Esophagus (tissue), 2 donors: ENCODE measurements around the gene PRRC1. TPM values are rescaled to one million over a fixed set of nuclear protein-coding genes. Genes with fewer than 3 reads are reported as not detected.

Experiments
- H3K27ac ChIP-seq, 2 donors: one replicate each; pipeline ENCODE4 v1.5.1; 2013; ENCODE audit warnings: low read depth in 2 of 2, mild to moderate bottlenecking in 2 of 2, inconsistent platforms in 1 of 2, low read length in 1 of 2, moderate library complexity in 1 of 2
- H3K27me3 ChIP-seq, 2 donors: one replicate each; pipeline ENCODE4 v1.6.1; 2013; ENCODE audit warnings: low read length in 2 of 2, control low read depth in 1 of 2, mild to moderate bottlenecking in 1 of 2; ENCODE audit not compliant: insufficient read depth in 2 of 2, control insufficient read depth in 1 of 2
- H3K36me3 ChIP-seq, 2 donors: one replicate each; pipeline ENCODE4 v1.6.1; 2013; ENCODE audit warnings: low read length in 1 of 2; ENCODE audit not compliant: control insufficient read depth in 2 of 2, insufficient read depth in 2 of 2
- H3K4me1 ChIP-seq, 2 donors: one replicate each; pipeline ENCODE4 v1.6.1; 2013; ENCODE audit warnings: low read length in 1 of 2; ENCODE audit not compliant: control insufficient read depth in 2 of 2, insufficient read depth in 2 of 2
- H3K4me3 ChIP-seq, 2 donors: one replicate each; pipeline ENCODE4 v1.5.1; 2013; ENCODE audit warnings: low read length in 2 of 2, mild to moderate bottlenecking in 2 of 2, low read depth in 1 of 2, moderate library complexity in 1 of 2
- H3K9me3 ChIP-seq, 2 donors: one replicate each; pipeline ENCODE4 v1.6.1; 2013; ENCODE audit warnings: mild to moderate bottlenecking in 2 of 2, low read depth in 1 of 2, low read length in 1 of 2, moderate library complexity in 1 of 2; ENCODE audit not compliant: control insufficient read depth in 2 of 2, insufficient read depth in 1 of 2
- whole genome bisulfite sequencing, 2 donors: extraction: QIAGEN DNeasy Blood & Tissue Kit; methylation state at CpG; one replicate each; pipeline ENCODE4 v1.1.7; 2013; 5-methylcytosine and 5-hydroxymethylcytosine counted together
- polyA plus RNA-seq, 2 donors: library from polyadenylated mRNA; stranded (reverse); fragments of 200-250 nt; gene quantifications; one replicate each; pipeline ENCODE4 v1.2.3, GENCODE V29; 2013
- donor health status: healthy with polysubstance abuse.
- donor health status: Bipolar disorder and iron deficiency.

PRRC1 gene
- polyA plus RNA-seq: 10 to 100 TPM; 16.7 to 22.2 TPM

DNA sequence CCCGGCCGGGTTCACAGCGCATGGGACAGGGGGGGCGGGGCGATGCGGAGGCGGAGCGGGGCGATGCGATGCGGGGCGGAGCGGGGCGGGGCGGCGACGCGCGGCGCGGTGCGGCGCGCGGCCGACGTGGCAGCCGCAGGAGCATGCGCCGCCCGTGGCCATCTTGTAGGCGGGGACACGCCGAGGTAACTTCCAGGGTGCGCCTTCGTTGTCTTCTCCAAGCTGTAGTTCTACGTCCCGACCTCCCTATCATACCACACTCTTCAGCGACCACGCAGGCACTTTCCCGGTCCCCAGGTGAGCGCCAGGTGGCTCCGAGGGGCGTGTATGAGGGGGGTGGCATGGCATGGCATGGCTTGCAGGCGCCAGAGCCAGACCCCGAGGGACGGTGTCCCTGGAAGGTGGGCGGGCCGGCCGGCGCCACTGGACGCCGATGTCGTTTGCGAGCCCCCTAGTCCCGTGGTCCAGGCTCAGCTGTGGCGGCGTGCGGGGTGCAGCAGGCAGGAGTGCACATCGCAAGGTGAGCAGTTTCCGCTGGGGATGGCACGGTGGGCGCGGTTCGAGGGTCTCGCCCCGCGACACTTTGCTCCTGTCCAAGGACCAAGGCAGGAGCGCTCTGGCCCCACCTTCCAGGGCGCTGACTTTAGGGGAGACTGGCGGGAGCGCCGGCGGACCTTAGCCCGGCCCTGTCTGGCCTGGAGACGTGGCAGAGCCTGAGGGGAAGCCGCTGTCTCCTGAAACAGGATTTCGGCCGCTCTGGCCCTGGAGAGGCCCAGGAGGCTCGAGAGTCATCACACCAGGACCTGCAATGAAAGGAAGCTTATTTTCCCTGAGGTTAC lies at the start of gene PRRC1:
Gene PRRC1 (plus strand): TSS at position 161 of the 839 bp plus-strand sequence. CDS start 5,840 bp downstream, outside the sequence.
- Histone ChIP-seq H3K27ac (peak within 1 kb of the TSS; percentile 83 to 90), H3K27me3 (no peaks in the 10 kb centered on the region), H3K4me1 (no peaks in the 10 kb centered on the region), H3K4me3 (peak within 1 kb of the TSS; percentile 99 to 100), H3K9me3 (no peaks in the 10 kb centered on the region), H3K36me3 (peaks cover 2 to 3% of the 10 kb centered on the region in 2 donors)
- 0% methylated on average over 58 to 80 of the region's 80 CpGs for WGBS, 2 donors

DNA sequence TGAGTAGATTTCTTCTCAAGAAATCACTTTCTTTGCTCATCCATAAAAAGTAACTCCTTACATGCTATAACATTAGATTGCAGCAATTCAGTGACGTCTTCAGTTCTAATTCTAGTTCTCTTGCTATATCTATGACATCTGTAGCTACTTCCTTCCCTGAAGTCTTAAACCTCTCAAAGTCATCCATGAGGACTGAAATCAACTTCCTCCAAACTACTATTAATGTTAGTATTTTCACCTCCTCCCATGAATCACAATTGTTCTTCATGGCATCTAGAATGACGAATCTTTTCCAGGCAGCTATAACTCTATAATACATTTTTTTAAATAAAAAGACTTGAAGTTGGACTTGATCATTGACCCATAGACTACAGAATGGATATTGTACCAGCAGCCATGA lies 46.2 kb upstream of the PRRC1 start:
- WGBS, 2 donors: 61 to 72% methylated on average over 2 of the region's 2 CpGs
- Histone ChIP-seq H3K4me3 (no peak overlapping the region), H3K4me1 (no peaks in the 10 kb centered on the region), H3K36me3 (no peaks in the 10 kb centered on the region), H3K27ac (no peak overlapping the region), H3K27me3 (no peaks in the 10 kb centered on the region), H3K9me3 (no peaks in the 10 kb centered on the region)

DNA sequence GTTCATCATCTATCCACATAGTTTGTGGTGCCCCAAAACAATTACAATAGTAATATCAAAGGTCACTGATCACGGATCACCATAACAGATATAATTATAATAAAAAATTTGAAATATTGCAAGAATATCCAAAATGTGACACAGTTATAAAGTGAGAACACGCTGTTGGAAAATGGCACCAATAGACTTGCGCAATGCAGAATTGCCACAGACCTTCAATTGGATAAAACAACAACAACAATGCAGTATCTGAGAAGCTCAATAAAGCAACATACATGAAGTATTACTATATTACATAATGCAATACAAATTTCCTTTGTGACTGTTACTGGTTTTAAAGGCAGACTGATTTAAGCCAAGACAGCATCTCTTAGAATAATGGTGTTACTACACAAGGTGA lies 44.7 kb upstream of the PRRC1 start:
- Histone ChIP-seq H3K36me3 (no peaks in the 10 kb centered on the region), H3K27ac (no peak overlapping the region), H3K4me1 (no peaks in the 10 kb centered on the region), H3K4me3 (no peak overlapping the region), H3K27me3 (no peaks in the 10 kb centered on the region), H3K9me3 (no peaks in the 10 kb centered on the region)
- WGBS, 2 donors: 94 to 95% methylated on average over 3 of the region's 3 CpGs

DNA sequence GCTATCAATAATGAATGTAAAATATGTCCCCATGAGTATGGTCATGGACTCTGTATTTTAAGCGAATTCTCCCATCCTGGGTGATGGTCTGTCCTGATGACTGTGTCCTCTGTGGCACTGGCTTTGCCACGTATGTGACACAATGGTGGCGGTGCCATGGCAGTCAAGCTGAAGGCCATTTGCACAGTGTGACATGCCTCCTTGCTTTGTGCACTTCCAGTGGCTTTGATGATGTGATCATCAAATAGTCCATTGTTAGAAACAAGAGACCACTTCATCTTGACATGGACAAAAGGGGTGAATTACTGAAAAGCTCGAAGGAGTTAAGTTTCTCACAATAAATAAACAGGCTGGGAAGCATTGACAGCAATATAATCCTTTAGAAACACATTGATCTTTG lies 31.0 kb upstream of the PRRC1 start:
- Histone ChIP-seq H3K4me3 (no peak overlapping the region), H3K4me1 (no peaks in the 10 kb centered on the region), H3K9me3 (no peaks in the 10 kb centered on the region), H3K27ac (no peak overlapping the region), H3K27me3 (peaks cover 0 to 2% of the 10 kb centered on the region in 2 donors), H3K36me3 (no peaks in the 10 kb centered on the region)
- 79 to 81% methylated on average over 4 of the region's 4 CpGs for WGBS, 2 donors

DNA sequence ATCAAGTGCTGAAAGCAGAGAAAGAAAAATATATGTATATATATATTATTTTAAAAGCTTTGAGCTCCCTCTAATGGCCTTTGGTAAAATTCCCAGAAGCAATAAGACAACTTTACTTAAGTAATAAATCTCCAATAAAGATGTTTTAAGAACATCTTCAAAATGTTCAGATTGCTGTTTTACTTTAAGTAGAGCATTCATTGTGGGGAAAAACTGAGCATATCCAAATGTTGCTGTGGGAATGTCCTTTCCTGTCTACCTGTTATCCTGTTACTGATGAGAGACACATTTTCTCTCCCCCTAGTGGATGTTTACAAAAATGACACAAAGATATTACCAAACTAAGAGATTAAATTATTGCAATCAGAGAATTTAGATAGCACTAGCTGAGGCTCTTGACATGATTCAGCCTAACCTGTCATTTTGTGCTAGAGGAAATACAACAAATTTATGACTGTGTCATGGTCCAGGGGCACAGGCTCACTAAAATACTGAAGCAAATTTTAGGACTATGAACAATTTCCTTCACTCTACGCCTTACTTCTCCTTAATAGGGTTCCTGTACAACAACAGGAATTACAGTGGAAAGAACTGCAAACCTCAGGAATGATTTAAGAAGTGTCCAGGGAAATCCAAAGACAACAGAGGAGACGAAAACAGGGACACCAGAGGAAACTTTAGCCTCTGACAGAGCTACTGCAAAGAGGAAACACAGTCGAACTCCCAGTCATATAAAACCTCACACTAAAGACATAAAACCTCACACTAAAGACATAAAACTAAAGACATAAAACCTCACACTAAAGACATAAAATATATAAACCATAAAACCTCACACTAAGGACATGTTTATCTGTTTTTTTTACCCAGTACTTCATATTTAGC lies 24.3 kb upstream of the PRRC1 start:
- Histone ChIP-seq H3K4me1 (no peaks in the 10 kb centered on the region), H3K36me3 (no peaks in the 10 kb centered on the region), H3K4me3 (no peak overlapping the region), H3K27ac (no peak overlapping the region), H3K27me3 (peaks cover 0 to 2% of the 10 kb centered on the region in 2 donors), H3K9me3 (no peaks in the 10 kb centered on the region)
- 66 to 68% methylated on average over 3 of the region's 3 CpGs for whole genome bisulfite sequencing, 2 donors

DNA sequence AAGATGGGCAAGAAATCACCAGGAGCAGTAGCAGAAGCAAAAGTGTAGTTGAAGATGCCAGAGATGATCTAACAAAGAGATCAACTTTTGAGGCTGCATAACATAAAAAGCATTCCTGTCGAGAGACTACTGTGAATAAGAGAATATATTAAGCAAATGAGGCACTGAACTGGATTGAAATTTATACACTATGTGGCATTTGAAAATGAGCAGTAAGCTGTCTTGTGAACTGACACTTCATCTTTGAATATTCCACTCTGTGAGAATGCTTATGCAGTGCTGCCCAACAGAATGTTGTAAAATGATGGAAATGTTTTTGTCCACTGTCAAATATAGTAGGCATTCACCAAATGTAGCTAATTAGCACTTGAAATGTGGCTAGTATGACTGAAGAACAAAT lies 18.9 kb upstream of the PRRC1 start:
- Histone ChIP-seq H3K4me3 (no peak overlapping the region), H3K27me3 (no peaks in the 10 kb centered on the region), H3K27ac (no peak overlapping the region), H3K9me3 (no peaks in the 10 kb centered on the region), H3K4me1 (no peaks in the 10 kb centered on the region), H3K36me3 (no peaks in the 10 kb centered on the region)
- 68 to 75% methylated on average over 1 of the region's 1 CpG for WGBS, 2 donors

DNA sequence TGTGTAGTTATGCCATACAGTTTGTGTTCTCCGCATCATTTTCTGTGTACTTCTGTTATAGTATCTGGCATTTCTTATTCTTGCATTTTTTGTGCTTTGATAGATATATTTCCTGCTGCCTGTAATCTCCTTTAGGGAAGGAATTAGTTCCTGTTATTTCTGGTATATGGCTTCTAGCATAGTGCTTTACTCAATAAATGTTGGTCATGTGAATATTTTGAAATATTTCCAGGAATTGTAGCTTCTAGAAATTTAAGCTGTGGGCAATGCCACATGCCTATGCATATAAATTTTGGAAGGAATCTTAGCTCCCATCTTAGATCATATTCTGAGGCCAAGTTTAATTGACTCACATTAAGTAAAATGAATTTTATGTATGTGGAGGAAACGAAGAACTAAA lies 11.5 kb upstream of the PRRC1 start:
- Histone ChIP-seq H3K4me1 (no peaks in the 10 kb centered on the region), H3K27ac (no peak overlapping the region), H3K9me3 (no peaks in the 10 kb centered on the region), H3K27me3 (peaks cover 0 to 2% of the 10 kb centered on the region in 2 donors), H3K4me3 (no peak overlapping the region), H3K36me3 (no peaks in the 10 kb centered on the region)
- 78 to 80% methylated on average over 2 of the region's 2 CpGs for WGBS, 2 donors

DNA sequence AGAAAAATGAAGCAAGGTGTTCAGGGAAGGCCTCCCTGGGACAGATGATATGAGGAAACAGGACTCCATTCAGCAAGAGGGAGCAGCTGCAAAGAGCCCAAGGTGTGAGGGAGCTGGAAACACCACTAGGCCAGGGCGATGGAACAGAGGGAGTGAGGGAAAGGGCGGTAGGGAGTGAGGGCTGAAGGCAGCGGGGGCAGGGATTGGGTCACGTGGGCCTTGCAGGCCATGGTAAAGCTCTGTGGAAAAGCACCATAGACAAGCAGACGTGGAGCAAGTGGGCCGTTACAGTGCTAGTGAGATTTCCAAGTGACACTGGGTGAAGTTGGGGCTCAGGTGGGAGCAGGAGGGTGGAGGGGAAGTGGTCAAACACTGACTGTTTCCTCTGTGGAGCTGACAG lies 10.8 kb upstream of the PRRC1 start:
- Histone ChIP-seq H3K4me1 (no peaks in the 10 kb centered on the region), H3K4me3 (no peak overlapping the region), H3K9me3 (no peaks in the 10 kb centered on the region), H3K27ac (no peak overlapping the region), H3K36me3 (no peaks in the 10 kb centered on the region), H3K27me3 (peaks cover 0 to 2% of the 10 kb centered on the region in 2 donors)
- 77 to 87% methylated on average over 6 of the region's 6 CpGs for WGBS, 2 donors

DNA sequence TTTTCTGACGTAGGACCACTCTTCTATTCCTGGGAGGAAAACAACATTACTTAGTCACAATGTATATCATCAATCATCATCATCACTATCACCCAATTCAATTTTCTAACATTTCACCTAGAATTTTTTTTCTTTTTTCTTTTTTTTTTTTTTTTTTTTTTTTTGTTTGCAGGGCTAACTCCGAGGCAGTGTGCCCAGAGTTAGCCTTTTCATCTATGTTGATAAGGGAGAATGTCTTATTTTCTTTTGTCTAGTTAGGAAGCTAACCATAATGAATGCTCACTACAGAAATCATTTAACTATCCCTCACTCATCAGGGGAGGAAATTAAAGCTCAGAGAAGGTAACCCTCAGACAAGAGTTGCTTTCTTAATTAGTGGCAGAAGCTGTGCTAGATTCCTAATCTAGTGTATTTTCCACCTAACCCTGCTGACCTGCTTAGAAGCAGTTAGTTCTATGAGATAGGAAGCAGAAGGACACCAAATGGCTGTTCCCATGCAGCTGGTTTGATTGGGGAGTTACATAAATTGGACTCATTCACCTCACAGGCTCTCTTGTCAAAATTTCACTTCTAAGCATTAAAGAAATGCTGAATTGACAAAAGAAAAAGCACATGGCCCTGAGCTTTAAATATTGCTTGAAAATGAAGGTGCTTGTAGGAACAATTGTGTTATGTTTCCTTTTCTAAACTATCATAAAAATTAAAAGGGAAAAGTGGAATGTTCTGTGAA lies 8.6 kb upstream of the PRRC1 start:
- Histone ChIP-seq H3K4me3 (no peak overlapping the region), H3K27ac (no peak overlapping the region), H3K27me3 (peaks cover 0 to 2% of the 10 kb centered on the region in 2 donors), H3K36me3 (no peaks in the 10 kb centered on the region), H3K9me3 (no peaks in the 10 kb centered on the region), H3K4me1 (no peaks in the 10 kb centered on the region)
- 69 to 79% methylated on average over 2 of the region's 2 CpGs for WGBS, 2 donors
